Coronary artery (tissue), 2 donors: ENCODE measurements around the gene CNPY4.
"Not testable (repeated sequence)": the region's sequence is repeated elsewhere in the genome, so short reads cannot be mapped to it uniquely, and the experiment has no call there.

ENCODE experiments used
- DNase-seq: peaks from one replicate; pipeline ENCODE4 v3.0.0-alpha.2; 2017; ENCODE audit warnings: low spot score
- H3K27ac ChIP-seq, 2 donors: fragments of 200-600 bp; sonication (generic); one replicate each; pipeline ENCODE4 v1.5.1; 2016 to 2019
- H3K4me3 ChIP-seq: fragments of 200-600 bp; sonication (generic); 2 replicates; pipeline ENCODE4 v1.5.1; 2016; ENCODE audit warnings: mild to moderate bottlenecking, moderate library complexity
- TF ChIP-seq, protein P1 (sequence below): fragments of 200-600 bp; sonication (generic); IDR thresholded peaks from one replicate; pipeline ENCODE4 v1.5.1; 2019; ENCODE audit warnings: antibody characterized with exemption

The CNPY4 gene

GRCh38 chr7:100126239-100126930 lies 7.0 kb downstream of the CNPY4 start:
- DNase-seq = no peak
- H3K27ac ChIP-seq = peak overlapping the region; percentile 87 to 95
- H3K4me3 ChIP-seq = peak overlapping the region; percentile 89
- TF ChIP-seq, protein P1, sequence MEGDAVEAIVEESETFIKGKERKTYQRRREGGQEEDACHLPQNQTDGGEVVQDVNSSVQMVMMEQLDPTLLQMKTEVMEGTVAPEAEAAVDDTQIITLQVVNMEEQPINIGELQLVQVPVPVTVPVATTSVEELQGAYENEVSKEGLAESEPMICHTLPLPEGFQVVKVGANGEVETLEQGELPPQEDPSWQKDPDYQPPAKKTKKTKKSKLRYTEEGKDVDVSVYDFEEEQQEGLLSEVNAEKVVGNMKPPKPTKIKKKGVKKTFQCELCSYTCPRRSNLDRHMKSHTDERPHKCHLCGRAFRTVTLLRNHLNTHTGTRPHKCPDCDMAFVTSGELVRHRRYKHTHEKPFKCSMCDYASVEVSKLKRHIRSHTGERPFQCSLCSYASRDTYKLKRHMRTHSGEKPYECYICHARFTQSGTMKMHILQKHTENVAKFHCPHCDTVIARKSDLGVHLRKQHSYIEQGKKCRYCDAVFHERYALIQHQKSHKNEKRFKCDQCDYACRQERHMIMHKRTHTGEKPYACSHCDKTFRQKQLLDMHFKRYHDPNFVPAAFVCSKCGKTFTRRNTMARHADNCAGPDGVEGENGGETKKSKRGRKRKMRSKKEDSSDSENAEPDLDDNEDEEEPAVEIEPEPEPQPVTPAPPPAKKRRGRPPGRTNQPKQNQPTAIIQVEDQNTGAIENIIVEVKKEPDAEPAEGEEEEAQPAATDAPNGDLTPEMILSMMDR = no peak

GRCh38 chr7:100126931-100127865 lies 7.8 kb downstream of the CNPY4 start, which contains the start of gene MBLAC1:
MBLAC1 (plus strand) TSS chr7:100126967; CDS start chr7:100127396, 429 bp downstream.
- peak within 1 kb of the TSS; percentile 89 for H3K4me3 ChIP-seq
- peak; percentile 90 for DNase-seq
- TF ChIP-seq, protein P1 = no peak
- H3K27ac ChIP-seq = peak within 1 kb of the TSS; percentile 87 to 95

GRCh38 chr7:100127866-100128636 lies 8.6 kb downstream of the CNPY4 start:
- Histone ChIP-seq H3K4me3 (peak overlapping the region; percentile 89), H3K27ac (peak overlapping the region; percentile 87 to 95)
- TF ChIP-seq, protein P1 = no peak
- DNase-seq = no peak

DNA sequence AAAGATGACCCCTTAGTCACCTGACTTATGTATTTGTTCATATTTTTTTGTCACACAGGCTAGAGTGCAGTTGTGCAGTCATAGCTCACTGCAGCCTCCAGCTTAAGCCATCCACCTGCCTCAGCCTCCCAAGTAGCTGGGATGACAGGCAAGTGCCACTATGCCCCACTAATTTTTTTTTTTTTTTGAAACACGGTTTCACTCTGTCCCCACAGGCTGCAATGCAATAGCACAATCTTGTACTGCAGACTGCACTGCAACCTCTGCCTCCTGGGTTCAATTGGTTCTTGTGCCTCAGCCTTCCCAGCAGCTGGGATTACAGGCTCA lies 9.2 kb downstream of the CNPY4 start:
- H3K4me3 ChIP-seq = no peak overlapping the region
- H3K27ac ChIP-seq = no peak overlapping the region
- TF ChIP-seq, protein P1 = no peak

DNA sequence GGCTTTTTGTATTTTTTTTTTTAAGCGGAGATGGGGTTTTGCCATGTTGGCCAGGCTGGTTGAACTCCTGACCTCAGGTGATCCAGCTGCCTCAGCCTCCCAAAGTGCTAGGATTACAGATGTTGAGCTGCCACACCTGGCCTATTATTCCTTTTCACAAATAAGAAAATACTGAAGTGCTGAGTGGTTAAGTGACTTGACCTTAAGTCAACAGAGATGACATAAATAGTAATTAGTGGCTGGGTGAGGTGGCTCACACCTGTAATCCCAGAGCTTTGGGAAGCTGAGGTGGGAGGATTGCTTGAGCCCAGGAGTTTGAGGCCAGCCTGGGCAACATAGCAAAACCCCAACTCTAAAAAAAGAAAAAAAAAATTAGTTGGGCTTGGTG lies 10.8 kb downstream of the CNPY4 start:
- not testable (repeated sequence) for H3K4me3 ChIP-seq, H3K27ac ChIP-seq, DNase-seq

More for the DNA sequence above, 9.2 kb downstream of the CNPY4 start:
- no peak for DNase-seq

- TF ChIP-seq, protein P1 = peak; percentile 89
- H3K27ac ChIP-seq = no peak overlapping the region
- peak overlapping the region; percentile 53 for H3K4me3 ChIP-seq
- DNase-seq = no peak
Measured at GRCh38 chr7:100130608-100131453, 11.4 kb downstream of the CNPY4 start.
